ENCODE results near the gene TMEM80. TPM values are rescaled to one million over a fixed set of nuclear protein-coding genes. Genes with fewer than 3 reads are reported as not detected.
A peak's percentile ranks its signal among the peaks of the same experiment; 100 is the strongest.

The TMEM80 gene
- total and polyA plus RNA-seq, 2 experiments from 2014 or later, result 12.8 to 25.4 TPM

DNA sequence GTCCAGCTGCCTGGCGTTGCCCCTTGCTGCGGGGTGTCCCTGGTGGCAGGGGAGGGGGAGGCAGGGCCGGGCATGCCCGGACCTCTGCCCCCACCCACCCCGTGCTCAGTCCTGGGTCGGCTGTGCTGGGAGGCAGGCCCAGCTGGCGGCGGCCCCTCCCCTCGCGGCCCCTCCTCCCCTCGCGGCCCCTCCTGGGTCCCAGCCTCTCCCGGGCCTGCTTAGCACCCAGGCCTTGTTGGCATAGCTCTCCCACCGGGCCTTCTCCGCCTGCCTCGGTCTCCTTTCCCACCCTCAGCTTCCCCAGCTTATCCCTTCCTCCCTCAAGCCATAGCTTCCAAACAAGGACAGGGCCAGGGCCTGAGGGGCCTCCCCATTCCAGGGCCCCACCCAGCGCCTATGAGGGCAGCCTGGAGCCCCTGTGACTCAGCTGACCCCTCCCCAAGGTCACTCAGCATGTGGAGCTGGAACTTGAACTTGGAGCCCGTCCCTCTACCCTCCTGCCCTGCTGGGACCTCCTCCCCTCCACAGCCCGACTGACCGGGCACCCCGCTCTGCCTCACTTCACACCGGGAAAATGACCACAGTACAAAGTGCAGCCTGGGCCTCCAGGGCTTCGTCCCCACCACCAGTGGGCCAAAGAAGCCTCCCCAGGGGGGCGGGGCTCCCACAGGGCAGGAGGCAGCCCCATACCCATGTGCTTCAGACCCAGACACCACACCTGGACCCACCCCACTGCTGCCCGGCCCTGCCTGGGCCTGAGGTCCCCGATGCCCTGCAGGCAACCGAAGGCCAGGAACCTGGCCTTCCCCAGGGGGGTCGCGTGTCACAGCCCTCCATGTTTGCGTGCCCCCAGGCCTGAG lies 11.6 kb downstream of the TMEM80 start:
- no peak for TF ChIP-seq ZNF114 (CRISPR knock-in tag; IDR thresholded peaks at IDR 0.05)
- peak in 1 of 2 experiments; percentile 14; a peak in 2 of 4 replicates for TF ChIP-seq CTCF (conservative IDR thresholded peaks at IDR 0.05; ENCODE audit: low read depth in 2 of 2)
- H2AFZ ChIP-seq, result peak overlapping the region; percentile 47
- Mint-ChIP-seq H3K27ac (no peak overlapping the region), H3K27me3 (ENCODE audit: insufficient read depth, low read depth, poor library complexity) (peaks cover 11% of the 10 kb centered on the region), H3K4me3 (peak overlapping the region; percentile 57; the same call in 2 of the 3 replicates), H3K36me3 (ENCODE audit: low read depth) (no peaks in the 10 kb centered on the region), H3K4me1 (peaks cover 26% of the 10 kb centered on the region), H3K9me3 (no peaks in the 10 kb centered on the region)
- H3K4me1 ChIP-seq (ENCODE audit: insufficient read depth), result peaks cover 19% of the 10 kb centered on the region
- H3K79me2 ChIP-seq (replicated peaks; ENCODE audit: insufficient read depth), result no peaks in the 10 kb centered on the region
- no peaks in the 10 kb centered on the region for H3K36me3 ChIP-seq (ENCODE audit: insufficient read depth)
- DNase-seq (ENCODE audit: low spot score) (peak; percentile 62), ATAC-seq (peak; percentile 42)
- peak overlapping the region; percentile 88 for H3K4me2 ChIP-seq
- H3F3A ChIP-seq (replicated peaks; ENCODE audit: low read depth), result 0 out of 2 replicates have a peak, but pooled peaks cover 18% of the 10 kb centered on the region
- H3K27me3 ChIP-seq (ENCODE audit: insufficient read depth), result no peaks in the 10 kb centered on the region
- H4K20me1 ChIP-seq (replicated peaks; ENCODE audit: insufficient read depth), result no peaks in the 10 kb centered on the region
- H3K4me3 ChIP-seq, result peak overlapping the region; percentile 65
- H3K27ac ChIP-seq (ENCODE audit: low read depth), result 0 out of 2 replicates have a peak overlapping the region, but pooled peaks have one; percentile 39
- no peaks in the 10 kb centered on the region for H3K9me2 ChIP-seq (ENCODE audit: insufficient read depth)

- no peak for DNase-seq (ENCODE audit: low spot score)
- Histone ChIP-seq H3K4me3 (peak overlapping the region; percentile 65; the same call in 1 of the 2 replicates), H2AFZ (no peak overlapping the region), H3K4me1 (ENCODE audit: insufficient read depth) (peaks cover 19% of the 10 kb centered on the region), H3K9me2 (ENCODE audit: insufficient read depth) (no peaks in the 10 kb centered on the region), H3K4me2 (peak overlapping the region; percentile 88), H4K20me1 (replicated peaks; ENCODE audit: insufficient read depth) (no peaks in the 10 kb centered on the region), H3K79me2 (replicated peaks; ENCODE audit: insufficient read depth) (no peaks in the 10 kb centered on the region), H3K36me3 (ENCODE audit: insufficient read depth) (no peaks in the 10 kb centered on the region), H3K27ac (ENCODE audit: low read depth) (0 out of 2 replicates have a peak overlapping the region, but pooled peaks have one; percentile 39), H3K27me3 (ENCODE audit: insufficient read depth) (no peaks in the 10 kb centered on the region), H3F3A (replicated peaks; ENCODE audit: low read depth) (0 out of 2 replicates have a peak, but pooled peaks cover 18% of the 10 kb centered on the region)
- H3K27me3 Mint-ChIP-seq (ENCODE audit: insufficient read depth, low read depth, poor library complexity), result peaks cover 11% of the 10 kb centered on the region
- peak overlapping the region; percentile 29; the same call in 1 of the 3 replicates for H3K4me3 Mint-ChIP-seq
- TF ChIP-seq JUNB (IDR thresholded peaks at IDR 0.05; ENCODE audit: unreplicated experiment) (no peak), ZNF462 (CRISPR knock-in tag; IDR thresholded peaks at IDR 0.05) (no peak), EZH2 (IDR thresholded peaks at IDR 0.05; ENCODE audit: low read depth, unreplicated experiment) (no peak)
- ATAC-seq, result no peak
- H3K4me1 Mint-ChIP-seq, result peaks cover 26% of the 10 kb centered on the region
- no peaks in the 10 kb centered on the region for H3K36me3 Mint-ChIP-seq (ENCODE audit: low read depth)
- H3K9me3 Mint-ChIP-seq, result no peaks in the 10 kb centered on the region
- no peak overlapping the region for H3K27ac Mint-ChIP-seq
Measured at GRCh38 chr11:707817-708420, 12.3 kb downstream of the TMEM80 start.
